Liver (tissue), 9 donors: Measurements from ENCODE around the gene B4GALT5. TPM values are rescaled to one million over a fixed set of nuclear protein-coding genes. Genes with fewer than 3 reads are reported as not detected.

Source experiments
- DNase-seq: peaks from one replicate; pipeline ENCODE4 v3.0.0-alpha.2; 2017; ENCODE audit warnings: low spot score
- H3K27ac ChIP-seq, 2 donors: one replicate each; pipeline ENCODE4 v1.7.0; 2013; ENCODE audit warnings: inconsistent platforms in 2 of 2, low read length in 2 of 2, control low read depth in 1 of 2, low read depth in 1 of 2, mild to moderate bottlenecking in 1 of 2
- H3K27me3 ChIP-seq, 4 donors: one replicate each; pipeline versions ENCODE4 v1.6.1 to v1.7.0; 2013; ENCODE audit warnings: low read length in 3 of 4, inconsistent platforms in 1 of 4, mild to moderate bottlenecking in 1 of 4, moderate library complexity in 1 of 4; ENCODE audit not compliant: control insufficient read depth in 4 of 4, insufficient read depth in 4 of 4
- H3K36me3 ChIP-seq, 4 donors: one replicate each; pipeline versions ENCODE4 v1.6.1 to v1.7.0; 2013; ENCODE audit warnings: low read length in 3 of 4, mild to moderate bottlenecking in 3 of 4, low read depth in 1 of 4, moderate library complexity in 1 of 4; ENCODE audit not compliant: control insufficient read depth in 4 of 4, insufficient read depth in 3 of 4
- H3K4me1 ChIP-seq, 4 donors: one replicate each; pipeline versions ENCODE4 v1.6.1 to v1.7.0; 2013; ENCODE audit warnings: low read length in 3 of 4, mild to moderate bottlenecking in 3 of 4, moderate library complexity in 1 of 4; ENCODE audit not compliant: control insufficient read depth in 4 of 4, insufficient read depth in 4 of 4
- H3K4me3 ChIP-seq, 3 donors: one replicate each; pipeline versions ENCODE4 v1.6.1 to v1.7.0; 2013; ENCODE audit warnings: low read length in 3 of 3, control low read depth in 1 of 3, low read depth in 1 of 3, mild to moderate bottlenecking in 1 of 3
- H3K9ac ChIP-seq, 2 donors: one replicate each; pipeline ENCODE4 v1.7.0; 2013; ENCODE audit warnings: low read length in 2 of 2, mild to moderate bottlenecking in 2 of 2, moderate library complexity in 2 of 2, control low read depth in 1 of 2, low read depth in 1 of 2
- H3K9me3 ChIP-seq, 4 donors: one replicate each; pipeline versions ENCODE4 v1.6.1 to v1.7.0; 2013; ENCODE audit warnings: low read length in 3 of 4; ENCODE audit not compliant: control insufficient read depth in 4 of 4
- ATF3 ChIP-seq: IDR thresholded peaks from 2 replicates; pipeline ENCODE4 v1.6.1; 2016; ENCODE audit warnings: antibody characterized with exemption
- EGR1 ChIP-seq, 2 donors: IDR thresholded peaks; 2 replicates each; pipeline ENCODE4 v1.6.1; 2016 to 2018; ENCODE audit warnings: antibody characterized with exemption in 2 of 2, low read depth in 2 of 2
- FOXA1 ChIP-seq: IDR thresholded peaks from 2 replicates; pipeline ENCODE4 v1.6.1; 2016; ENCODE audit warnings: antibody characterized with exemption
- GABPA ChIP-seq, 2 donors: IDR thresholded peaks in 1 of 2; conservative IDR thresholded peaks in 1 of 2; 2 replicates each; pipeline ENCODE4 v1.6.1; 2016; ENCODE audit warnings: antibody characterized with exemption in 2 of 2, mild to moderate bottlenecking in 1 of 2, moderate library complexity in 1 of 2
- JUND ChIP-seq, 2 donors: IDR thresholded peaks; 2 replicates each; pipeline ENCODE4 v1.6.1; 2016; ENCODE audit warnings: antibody characterized with exemption in 2 of 2
- MAX ChIP-seq: IDR thresholded peaks from 2 replicates; pipeline ENCODE4 v1.6.1; 2016; ENCODE audit warnings: antibody characterized with exemption
- NR2F2 ChIP-seq: IDR thresholded peaks from 2 replicates; pipeline ENCODE4 v1.6.1; 2016; ENCODE audit warnings: antibody characterized with exemption
- RXRA ChIP-seq, 2 donors: IDR thresholded peaks; 2 replicates each; pipeline ENCODE4 v1.6.1; 2017 to 2018; ENCODE audit warnings: antibody characterized with exemption in 2 of 2, mild to moderate bottlenecking in 1 of 2
- YY1 ChIP-seq: IDR thresholded peaks from 2 replicates; pipeline ENCODE4 v1.6.1; 2016; ENCODE audit warnings: antibody characterized with exemption, mild to moderate bottlenecking
- WGBS: extraction: QIAGEN DNeasy Blood & Tissue Kit; methylation state at CpG from one replicate; pipeline ENCODE4 v1.1.7; 2013; 5-methylcytosine and 5-hydroxymethylcytosine counted together
- polyA plus RNA-seq, 2 donors: library from polyadenylated mRNA; stranded (reverse) in 1 of 2; unstranded in 1 of 2; fragments of 200-250 nt in 1 of 2; fragments of >200 nt in 1 of 2; fragmentation: Nextera tagmentation in 1 of 2; extraction: Ambion mirVana in 1 of 2; gene quantifications; one replicate each; pipeline versions ENCODE4 v1.2.1 to v1.2.3, GENCODE V29; 2013 to 2015
- total RNA-seq, 2 donors: library from RNA; depleted of rRNA; stranded (reverse); fragments of >200 nt; gene quantifications; one replicate each; pipeline ENCODE4 v1.2.3, GENCODE V29; 2014
- donor health status: healthy.
- donor health status: healthy.
- donor health status: healthy.
- donor health status: healthy.
- donor health status: healthy.

Gene B4GALT5
- total and polyA plus RNA-seq, 4 donors: 2.0 to 28.2 (median 14.4) TPM

- no peak overlapping the region for H3K9ac ChIP-seq
- H3K4me3 ChIP-seq: no peak overlapping the region
- peak overlapping the region in 1 of 2 donors; percentile 31 for H3K27ac ChIP-seq
- H3K4me1 ChIP-seq: no peaks in the 10 kb centered on the region
- no peaks in the 10 kb centered on the region for H3K9me3 ChIP-seq
- TF ChIP-seq ATF3: no peak
- peak; percentile 69 for TF ChIP-seq NR2F2
- TF ChIP-seq EGR1 (IDR thresholded peaks at IDR 0.05; ENCODE audit: low read depth in 2 of 2): no peak
- no peak for TF ChIP-seq YY1
- TF ChIP-seq JUND (IDR thresholded peaks at IDR 0.05): peak in 1 of 2 donors; percentile 22
- 79% methylated on average over 4 of the region's 4 CpGs for WGBS
- no peaks in the 10 kb centered on the region for H3K36me3 ChIP-seq
- H3K27me3 ChIP-seq: no peaks in the 10 kb centered on the region
- DNase-seq: no peak
These were observed 122.3 kb downstream of the B4GALT5 start for GRCh38 chr20:49591217-49591865.

- H3K9ac ChIP-seq: no peak overlapping the region
- WGBS: 84% methylated on average over 8 of the region's 8 CpGs
- H3K27me3 ChIP-seq: no peaks in the 10 kb centered on the region
- no peak for DNase-seq
- no peak for TF ChIP-seq MAX
- no peak for TF ChIP-seq GABPA (IDR thresholded peaks at IDR 0.05 in 1 of 2, conservative IDR thresholded peaks at IDR 0.05 in 1 of 2)
- no peak for TF ChIP-seq YY1
- peaks cover 0 to 5% (median under 1%) of the 10 kb centered on the region in 4 donors for H3K4me1 ChIP-seq
- H3K27ac ChIP-seq: peak overlapping the region; percentile 9 to 21
- H3K36me3 ChIP-seq: no peaks in the 10 kb centered on the region
- H3K4me3 ChIP-seq: no peak overlapping the region
- H3K9me3 ChIP-seq: no peaks in the 10 kb centered on the region
These were observed 123.3 kb downstream of the B4GALT5 start for GRCh38 chr20:49590163-49591017.

DNA sequence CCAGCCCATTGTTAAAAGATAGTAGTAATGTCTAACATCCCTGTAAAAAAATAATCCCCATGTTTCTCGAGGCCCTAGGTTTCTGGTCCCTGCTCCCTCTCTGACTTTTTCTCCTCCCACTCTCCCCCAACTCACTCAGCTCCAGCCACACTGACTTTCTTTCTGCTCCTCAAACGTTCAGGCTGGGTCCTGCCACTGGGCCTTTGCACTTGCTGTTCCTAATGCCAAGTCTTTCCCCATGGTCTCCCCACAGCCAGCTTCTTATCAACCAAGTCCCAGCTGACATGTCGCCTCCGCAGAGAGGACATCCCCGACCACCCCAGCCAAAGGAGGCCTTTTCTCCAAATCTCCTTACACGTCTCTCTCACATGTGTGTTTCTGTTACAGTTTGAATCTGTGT is 123.9 kb downstream of the B4GALT5 start:
- no peak for TF ChIP-seq FOXA1
- DNase-seq: no peak
- Histone ChIP-seq H3K27ac (no peak overlapping the region), H3K4me1 (peaks cover 5 to 10% (median 6%) of the 10 kb centered on the region in 4 donors), H3K4me3 (no peak overlapping the region), H3K9ac (no peak overlapping the region), H3K27me3 (no peaks in the 10 kb centered on the region), H3K36me3 (no peaks in the 10 kb centered on the region), H3K9me3 (no peaks in the 10 kb centered on the region)
- WGBS: 98% methylated on average over 6 of the region's 6 CpGs

DNA sequence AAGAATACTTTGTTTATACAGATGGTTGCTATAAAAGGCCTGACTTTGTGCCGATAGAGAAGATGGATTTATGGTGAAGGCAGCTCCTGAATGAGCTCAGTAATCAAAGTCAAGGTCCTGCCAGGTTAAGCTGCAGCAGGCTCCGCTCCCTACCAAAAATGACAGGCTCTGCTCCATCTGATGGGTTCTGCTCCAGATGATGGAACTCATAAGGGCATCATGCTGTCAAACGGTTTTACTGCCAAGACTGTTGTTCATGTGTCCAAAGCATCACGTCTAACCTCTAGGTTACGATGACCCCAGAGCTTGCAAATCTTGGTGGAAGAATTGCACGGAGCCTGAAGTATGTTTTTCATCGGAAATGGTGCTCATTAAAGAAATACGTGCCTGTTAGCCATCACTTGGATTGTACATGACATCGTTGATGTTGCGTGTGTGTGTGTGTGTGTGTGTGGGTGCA is 126.5 kb downstream of the B4GALT5 start:
- no peak overlapping the region for H3K9ac ChIP-seq

More for the DNA sequence above, 126.5 kb downstream of the B4GALT5 start:
- H3K4me3 ChIP-seq: no peak overlapping the region
- 83% methylated on average over 10 of the region's 10 CpGs for WGBS
- no peak for DNase-seq
- no peak overlapping the region for H3K27ac ChIP-seq
- H3K27me3 ChIP-seq: no peaks in the 10 kb centered on the region
- H3K9me3 ChIP-seq: peaks cover 0 to 3% (median under 1%) of the 10 kb centered on the region in 4 donors
- H3K4me1 ChIP-seq: peaks cover 15 to 24% (median 22%) of the 10 kb centered on the region in 4 donors
- TF ChIP-seq RXRA (IDR thresholded peaks at IDR 0.05) (peak in 1 of 2 donors; percentile 69), GABPA (IDR thresholded peaks at IDR 0.05 in 1 of 2, conservative IDR thresholded peaks at IDR 0.05 in 1 of 2) (no peak)
- H3K36me3 ChIP-seq: no peaks in the 10 kb centered on the region
